ENCODE data around the gene RRP9. TPM values are rescaled to one million over a fixed set of nuclear protein-coding genes. Genes with fewer than 3 reads are reported as not detected.
"Not testable (repeated sequence)": the region's sequence is repeated elsewhere in the genome, so short reads cannot be mapped to it uniquely, and the experiment has no call there.

The RRP9 gene
- 14.6 TPM for total RNA-seq

- peaks cover 25 to 37% (median 33%) of the 10 kb centered on the region in 3 donors for H3K36me3 ChIP-seq (ENCODE audit: control insufficient read depth in 3 of 3, insufficient read depth in 3 of 3, low read length in 3 of 3)
- H3K4me1 ChIP-seq (ENCODE audit: control insufficient read depth in 3 of 3, insufficient read depth in 3 of 3, low read length in 3 of 3): peaks cover 23 to 31% (median 26%) of the 10 kb centered on the region in 3 donors
- H3K9ac ChIP-seq (ENCODE audit: low read depth in 1 of 3, low read length in 3 of 3): peak within 1 kb of the TSS; percentile 89 to 98 (median 97)
- no peaks in the 10 kb centered on the region for H3K27me3 ChIP-seq (ENCODE audit: control insufficient read depth in 3 of 3, insufficient read depth in 3 of 3, low read length in 3 of 3)
- peak within 1 kb of the TSS; percentile 87 to 92 (median 88) for H3K4me3 ChIP-seq (ENCODE audit: low read length in 3 of 3)
- H3K9me3 ChIP-seq (ENCODE audit: control insufficient read depth in 3 of 3, low read length in 3 of 3): no peaks in the 10 kb centered on the region
- H3K27ac ChIP-seq (ENCODE audit: low read depth, low read length): peak within 1 kb of the TSS; percentile 97
These were observed at the start of gene RRP9, which contains the start of gene PARP3 for GRCh38 chr3:51941798-51942602. Gene RRP9, minus strand, starts transcription at chr3:51941904. Its CDS starts 37 bp downstream, at chr3:51941867. Gene PARP3, plus strand, starts transcription at chr3:51942363. Its CDS starts 993 bp downstream, at chr3:51943356.

- not testable (repeated sequence) for H3K9ac ChIP-seq (ENCODE audit: low read depth in 1 of 3, low read length in 3 of 3); H3K27me3 ChIP-seq (ENCODE audit: control insufficient read depth in 3 of 3, insufficient read depth in 3 of 3, low read length in 3 of 3); H3K27ac ChIP-seq (ENCODE audit: low read depth, low read length); H3K4me3 ChIP-seq (ENCODE audit: low read length in 3 of 3); H3K9me3 ChIP-seq (ENCODE audit: control insufficient read depth in 3 of 3, low read length in 3 of 3)
- Histone ChIP-seq H3K4me1 (ENCODE audit: control insufficient read depth in 3 of 3, insufficient read depth in 3 of 3, low read length in 3 of 3) (peaks cover 15 to 34% (median 25%) of the 10 kb centered on the region in 3 donors), H3K36me3 (ENCODE audit: control insufficient read depth in 3 of 3, insufficient read depth in 3 of 3, low read length in 3 of 3) (peaks cover 21 to 28% (median 24%) of the 10 kb centered on the region in 3 donors)
These were observed 48.8 kb upstream of the RRP9 start for GRCh38 chr3:51990501-51990971.

GRCh38 chr3:51988286-51989146 lies 46.8 kb upstream of the RRP9 start:
- Histone ChIP-seq H3K27ac (ENCODE audit: low read depth, low read length) (no peak overlapping the region), H3K9ac (ENCODE audit: low read depth in 1 of 3, low read length in 3 of 3) (no peak overlapping the region), H3K4me1 (ENCODE audit: control insufficient read depth in 3 of 3, insufficient read depth in 3 of 3, low read length in 3 of 3) (peaks cover 13 to 22% (median 16%) of the 10 kb centered on the region in 3 donors), H3K36me3 (ENCODE audit: control insufficient read depth in 3 of 3, insufficient read depth in 3 of 3, low read length in 3 of 3) (peaks cover 11 to 16% (median 13%) of the 10 kb centered on the region in 3 donors), H3K4me3 (ENCODE audit: low read length in 3 of 3) (no peak overlapping the region), H3K9me3 (ENCODE audit: control insufficient read depth in 3 of 3, low read length in 3 of 3) (no peaks in the 10 kb centered on the region), H3K27me3 (ENCODE audit: control insufficient read depth in 3 of 3, insufficient read depth in 3 of 3, low read length in 3 of 3) (no peaks in the 10 kb centered on the region)

GRCh38 chr3:51987568-51987967 lies 45.9 kb upstream of the RRP9 start:
- no peak overlapping the region for H3K4me3 ChIP-seq (ENCODE audit: low read length in 3 of 3)
- no peak overlapping the region for H3K27ac ChIP-seq (ENCODE audit: low read depth, low read length)
- no peaks in the 10 kb centered on the region for H3K27me3 ChIP-seq (ENCODE audit: control insufficient read depth in 3 of 3, insufficient read depth in 3 of 3, low read length in 3 of 3)
- peaks cover 14 to 20% (median 17%) of the 10 kb centered on the region in 3 donors for H3K4me1 ChIP-seq (ENCODE audit: control insufficient read depth in 3 of 3, insufficient read depth in 3 of 3, low read length in 3 of 3)
- H3K36me3 ChIP-seq (ENCODE audit: control insufficient read depth in 3 of 3, insufficient read depth in 3 of 3, low read length in 3 of 3): peaks cover 6 to 11% (median 7%) of the 10 kb centered on the region in 3 donors
- no peak overlapping the region for H3K9ac ChIP-seq (ENCODE audit: low read depth in 1 of 3, low read length in 3 of 3)
- no peaks in the 10 kb centered on the region for H3K9me3 ChIP-seq (ENCODE audit: control insufficient read depth in 3 of 3, low read length in 3 of 3)

- no peak overlapping the region for H3K27ac ChIP-seq (ENCODE audit: low read depth, low read length)
- no peaks in the 10 kb centered on the region for H3K9me3 ChIP-seq (ENCODE audit: control insufficient read depth in 3 of 3, low read length in 3 of 3)
- no peaks in the 10 kb centered on the region for H3K27me3 ChIP-seq (ENCODE audit: control insufficient read depth in 3 of 3, insufficient read depth in 3 of 3, low read length in 3 of 3)
- H3K36me3 ChIP-seq (ENCODE audit: control insufficient read depth in 3 of 3, insufficient read depth in 3 of 3, low read length in 3 of 3): peaks cover 0 to 6% (median 2%) of the 10 kb centered on the region in 3 donors
- peaks cover 17 to 21% (median 21%) of the 10 kb centered on the region in 3 donors for H3K4me1 ChIP-seq (ENCODE audit: control insufficient read depth in 3 of 3, insufficient read depth in 3 of 3, low read length in 3 of 3)
- no peak overlapping the region for H3K9ac ChIP-seq (ENCODE audit: low read depth in 1 of 3, low read length in 3 of 3)
- no peak overlapping the region for H3K4me3 ChIP-seq (ENCODE audit: low read length in 3 of 3)
These were observed 44.6 kb upstream of the RRP9 start for GRCh38 chr3:51986010-51986947.

GRCh38 chr3:51985063-51985462 lies 43.4 kb upstream of the RRP9 start:
- H3K9ac ChIP-seq (ENCODE audit: low read depth in 1 of 3, low read length in 3 of 3): peak overlapping the region in 2 of 3 donors; percentile 10 to 16
- peaks cover 17 to 30% (median 23%) of the 10 kb centered on the region in 3 donors for H3K4me1 ChIP-seq (ENCODE audit: control insufficient read depth in 3 of 3, insufficient read depth in 3 of 3, low read length in 3 of 3)
- no peaks in the 10 kb centered on the region for H3K9me3 ChIP-seq (ENCODE audit: control insufficient read depth in 3 of 3, low read length in 3 of 3)
- H3K4me3 ChIP-seq (ENCODE audit: low read length in 3 of 3): no peak overlapping the region
- H3K27ac ChIP-seq (ENCODE audit: low read depth, low read length): no peak overlapping the region
- no peaks in the 10 kb centered on the region for H3K27me3 ChIP-seq (ENCODE audit: control insufficient read depth in 3 of 3, insufficient read depth in 3 of 3, low read length in 3 of 3)
- peaks cover 3 to 14% (median 11%) of the 10 kb centered on the region in 3 donors for H3K36me3 ChIP-seq (ENCODE audit: control insufficient read depth in 3 of 3, insufficient read depth in 3 of 3, low read length in 3 of 3)

GRCh38 chr3:51984269-51984647 lies 42.6 kb upstream of the RRP9 start:
- peak overlapping the region; percentile 87 to 93 (median 93) for H3K9ac ChIP-seq (ENCODE audit: low read depth in 1 of 3, low read length in 3 of 3)
- no peaks in the 10 kb centered on the region for H3K27me3 ChIP-seq (ENCODE audit: control insufficient read depth in 3 of 3, insufficient read depth in 3 of 3, low read length in 3 of 3)
- peaks cover 3 to 14% (median 11%) of the 10 kb centered on the region in 3 donors for H3K36me3 ChIP-seq (ENCODE audit: control insufficient read depth in 3 of 3, insufficient read depth in 3 of 3, low read length in 3 of 3)
- peaks cover 17 to 30% (median 23%) of the 10 kb centered on the region in 3 donors for H3K4me1 ChIP-seq (ENCODE audit: control insufficient read depth in 3 of 3, insufficient read depth in 3 of 3, low read length in 3 of 3)
- peak overlapping the region; percentile 95 for H3K27ac ChIP-seq (ENCODE audit: low read depth, low read length)
- H3K9me3 ChIP-seq (ENCODE audit: control insufficient read depth in 3 of 3, low read length in 3 of 3): no peaks in the 10 kb centered on the region
- H3K4me3 ChIP-seq (ENCODE audit: low read length in 3 of 3): peak overlapping the region; percentile 77 to 92 (median 87)

- H3K36me3 ChIP-seq (ENCODE audit: control insufficient read depth in 3 of 3, insufficient read depth in 3 of 3, low read length in 3 of 3): peaks cover 3 to 14% (median 11%) of the 10 kb centered on the region in 3 donors
- peak overlapping the region; percentile 77 to 92 (median 87) for H3K4me3 ChIP-seq (ENCODE audit: low read length in 3 of 3)
- H3K4me1 ChIP-seq (ENCODE audit: control insufficient read depth in 3 of 3, insufficient read depth in 3 of 3, low read length in 3 of 3): peaks cover 17 to 30% (median 23%) of the 10 kb centered on the region in 3 donors
- H3K27ac ChIP-seq (ENCODE audit: low read depth, low read length): peak overlapping the region; percentile 95
- H3K27me3 ChIP-seq (ENCODE audit: control insufficient read depth in 3 of 3, insufficient read depth in 3 of 3, low read length in 3 of 3): no peaks in the 10 kb centered on the region
- H3K9me3 ChIP-seq (ENCODE audit: control insufficient read depth in 3 of 3, low read length in 3 of 3): no peaks in the 10 kb centered on the region
- H3K9ac ChIP-seq (ENCODE audit: low read depth in 1 of 3, low read length in 3 of 3): peak overlapping the region; percentile 87 to 93 (median 93)
These were observed 42.0 kb upstream of the RRP9 start for GRCh38 chr3:51983578-51984268.
